IMR-90 (cell line): ENCODE measurements around the gene CAB39. TPM values are rescaled to one million over a fixed set of nuclear protein-coding genes. Genes with fewer than 3 reads are reported as not detected.
A peak's percentile ranks its signal among the peaks of the same experiment; 100 is the strongest.

Experiments
- ATAC-seq: fragments of 200-7000 bp; cut with Tn5 transposase; 2 replicates; pipeline ENCODE4 v1.9.1; 2020; ENCODE audit warnings: low read depth, mild to moderate bottlenecking, moderate library complexity
- BruUV-seq: library from RNA; stranded (reverse); fragments of 400-500 nt; replicated peaks from 2 replicates; lab custom pipeline; 2021; lab: Mats Ljungman, UMichigan
- CTCF ChIA-PET: fragments of 300-600 bp; formaldehyde crosslinking; extraction: SDS; loops from one replicate; lab custom pipeline; 2021; ENCODE audit warnings: antibody characterized with exemption; lab: Yijun Ruan, JAX
- POLR2A ChIA-PET: fragments of 300-600 bp; sonication (Branson Sonifier 250); formaldehyde crosslinking; loops from one replicate; lab custom pipeline; 2022; ENCODE audit warnings: antibody characterized with exemption; ENCODE audit not compliant: unreplicated experiment; lab: Charles Lee
- DNase-seq: peaks from one replicate; pipeline ENCODE4 v3.0.0; 2013
- H2AFZ ChIP-seq: replicated peaks from 2 replicates; pipeline ENCODE3; 2013; ENCODE audit warnings: low read length, mild to moderate bottlenecking; ENCODE audit not compliant: poor library complexity
- H2AK5ac ChIP-seq: 2 replicates; pipeline ENCODE4 v1.6.1; 2013; ENCODE audit warnings: low read depth, low read length, inconsistent platforms
- H2AK9ac ChIP-seq: replicated peaks from 2 replicates; pipeline ENCODE3; 2013; ENCODE audit warnings: mild to moderate bottlenecking, low read depth, low read length, moderate library complexity; ENCODE audit not compliant: poor library complexity
- H2BK120ac ChIP-seq: 2 replicates; pipeline ENCODE4 v1.6.1; 2013; ENCODE audit warnings: low read depth, low read length, inconsistent platforms
- H2BK15ac ChIP-seq: 3 replicates; pipeline ENCODE4 v1.6.1; 2013; ENCODE audit warnings: low read depth, low read length, inconsistent platforms
- H2BK20ac ChIP-seq: 2 replicates; pipeline ENCODE4 v1.6.1; 2013; ENCODE audit warnings: low read depth, mild to moderate bottlenecking, inconsistent platforms, low read length, moderate library complexity
- H2BK5ac ChIP-seq: 2 replicates; pipeline ENCODE4 v1.6.1; 2013; ENCODE audit warnings: mild to moderate bottlenecking, low read depth, low read length, inconsistent platforms; ENCODE audit not compliant: poor library complexity, severe bottlenecking
- H3K14ac ChIP-seq: replicated peaks from 2 replicates; pipeline ENCODE4 v1.6.1; 2013; ENCODE audit warnings: low read depth, low read length, inconsistent platforms
- H3K18ac ChIP-seq: 2 replicates; pipeline ENCODE4 v1.6.1; 2013; ENCODE audit warnings: low read depth, low read length, control low read depth
- H3K23ac ChIP-seq: 2 replicates; pipeline ENCODE4 v1.6.1; 2013; ENCODE audit warnings: low read depth, low read length, inconsistent platforms
- H3K27ac ChIP-seq: 2 replicates; pipeline ENCODE4 v1.5.1; 2013; ENCODE audit warnings: mild to moderate bottlenecking, control low read depth, low read length; ENCODE audit not compliant: insufficient read depth
- H3K27me3 ChIP-seq: 2 replicates; pipeline ENCODE4 v1.6.1; 2013; ENCODE audit warnings: low read length; ENCODE audit not compliant: control insufficient read depth, insufficient read depth
- H3K36me3 ChIP-seq: 2 replicates; pipeline ENCODE4 v1.6.1; 2013; ENCODE audit warnings: low read length, mixed read lengths; ENCODE audit not compliant: control insufficient read depth, insufficient read depth
- H3K4ac ChIP-seq: 2 replicates; pipeline ENCODE4 v1.6.1; 2013; ENCODE audit warnings: low read depth, low read length, inconsistent platforms
- H3K4me1 ChIP-seq: 2 replicates; pipeline ENCODE4 v1.6.1; 2013; ENCODE audit warnings: low read length, mixed read lengths; ENCODE audit not compliant: control insufficient read depth, insufficient read depth
- H3K4me2 ChIP-seq: 2 replicates; pipeline ENCODE4 v1.6.1; 2013; ENCODE audit warnings: low read depth, mild to moderate bottlenecking, control low read depth, low read length, moderate library complexity
- H3K4me3 ChIP-seq: 2 replicates; pipeline ENCODE4 v1.5.1; 2013; ENCODE audit warnings: low read depth, mild to moderate bottlenecking, control low read depth, low read length, moderate library complexity; ENCODE audit not compliant: insufficient read depth
- H3K56ac ChIP-seq: 2 replicates; pipeline ENCODE4 v1.6.1; 2013; ENCODE audit warnings: low read length, inconsistent platforms; ENCODE audit not compliant: insufficient read depth; ENCODE audit errors: extremely low read depth
- H3K79me1 ChIP-seq, 2 experiments: 2 replicates each; pipeline ENCODE4 v1.6.1; 2013; ENCODE audit warnings: low read length in 2 of 2, inconsistent platforms in 1 of 2, low read depth in 1 of 2
- H3K9ac ChIP-seq: 2 replicates; pipeline ENCODE4 v1.6.1; 2013; ENCODE audit warnings: low read depth, low read length, control low read depth
- H3K9me1 ChIP-seq: 2 replicates; pipeline ENCODE4 v1.6.1; 2013; ENCODE audit warnings: low read length, inconsistent platforms; ENCODE audit not compliant: insufficient read depth
- H3K9me3 ChIP-seq: 2 replicates; pipeline ENCODE4 v1.6.1; 2013; ENCODE audit warnings: low read length; ENCODE audit not compliant: control insufficient read depth, insufficient read depth
- H4K20me1 ChIP-seq: 2 replicates; pipeline ENCODE4 v1.6.1; 2013; ENCODE audit warnings: low read length, inconsistent platforms; ENCODE audit not compliant: insufficient read depth
- H4K5ac ChIP-seq: 2 replicates; pipeline ENCODE4 v1.6.1; 2013; ENCODE audit warnings: mild to moderate bottlenecking, low read depth, low read length, control low read depth
- H4K8ac ChIP-seq, 2 experiments: 2 replicates each; pipeline ENCODE4 v1.6.1; 2013; ENCODE audit warnings: low read depth in 2 of 2, low read length in 2 of 2, control low read depth in 1 of 2, inconsistent platforms in 1 of 2
- H4K91ac ChIP-seq: 2 replicates; pipeline ENCODE4 v1.6.1; 2013; ENCODE audit warnings: low read depth, low read length, inconsistent platforms; ENCODE audit not compliant: insufficient read depth
- BHLHE40 ChIP-seq: fragments of 150-350 bp; IDR thresholded peaks from 2 replicates; pipeline ENCODE4 v1.6.1; 2016; ENCODE audit warnings: mild to moderate bottlenecking, low read depth, low read length
- CHD1 ChIP-seq: IDR thresholded peaks from 2 replicates; pipeline ENCODE4 v1.6.1; 2012; ENCODE audit warnings: low read depth, low read length, improper control_type of control experiment
- FOS ChIP-seq: fragments of 150-350 bp; IDR thresholded peaks from 2 replicates; pipeline ENCODE4 v1.6.1; 2016; ENCODE audit warnings: low read depth, low read length
- MAFK ChIP-seq: IDR thresholded peaks from 2 replicates; pipeline ENCODE4 v1.6.1; 2012; ENCODE audit warnings: low read depth, low read length, improper control_type of control experiment
- MAZ ChIP-seq: IDR thresholded peaks from 2 replicates; pipeline ENCODE4 v1.6.1; 2012; ENCODE audit warnings: low read depth, mild to moderate bottlenecking, low read length, improper control_type of control experiment, moderate library complexity, borderline replicate concordance
- MXI1 ChIP-seq: IDR thresholded peaks from 2 replicates; pipeline ENCODE4 v1.6.1; 2012; ENCODE audit warnings: low read depth, mild to moderate bottlenecking, low read length, moderate library complexity, borderline replicate concordance
- RAD21 ChIP-seq: IDR thresholded peaks from 2 replicates; pipeline ENCODE4 v1.6.1; 2012; ENCODE audit warnings: low read length, improper control_type of control experiment
- RCOR1 ChIP-seq: IDR thresholded peaks from 2 replicates; pipeline ENCODE4 v1.6.1; 2012; ENCODE audit warnings: mild to moderate bottlenecking, low read length, improper control_type of control experiment; ENCODE audit not compliant: insufficient replicate concordance
- RFX5 ChIP-seq: IDR thresholded peaks from 2 replicates; pipeline ENCODE4 v1.8.0; 2012; ENCODE audit warnings: low read depth, mild to moderate bottlenecking, low read length, moderate library complexity
- SMC3 ChIP-seq: fragments of 150-350 bp; IDR thresholded peaks from 2 replicates; pipeline ENCODE4 v1.6.1; 2016; ENCODE audit warnings: low read depth, mild to moderate bottlenecking, antibody characterized with exemption, low read length, moderate library complexity
- WGBS, 2 experiments: methylation state at CpG; one replicate each; pipeline versions ENCODE4 v1.1.5 to v1.1.7; 2013; ENCODE audit warnings: missing lambda C conversion rate in 2 of 2; ENCODE audit not compliant: insufficient read length in 1 of 2; ENCODE audit errors: extremely low coverage in 2 of 2; 5-methylcytosine and 5-hydroxymethylcytosine counted together
- dilution Hi-C: fragments of 300-500 bp; cut with HindIII; formaldehyde crosslinking; loops from one replicate; pipeline ENCODE4 v1.14.3; 2018; ENCODE audit warnings: low sequenced_read_pairs; ENCODE audit not compliant: unreplicated experiment
- in situ Hi-C: fragments of 300-500 bp; cut with MboI; formaldehyde crosslinking; loops from 3 replicates; pipeline ENCODE4 v1.14.3; 2019; ENCODE audit warnings: low sequenced_read_pairs, inconsistent platforms, mixed read lengths
- intact Hi-C: fragments of 100-400 bp; cut with micrococcal nuclease; formaldehyde crosslinking; loops from 2 replicates; pipeline ENCODE4 v1.10.0; 2022
- polyA plus RNA-seq, 3 experiments: library from polyadenylated mRNA; depleted of rRNA; stranded (reverse); fragments of >200 nt; gene quantifications; 2 replicates each; pipeline ENCODE4 v1.2.3, GENCODE V29; 2012; ENCODE audit warnings: low replicate concordance in 1 of 3
- total RNA-seq: library from RNA; depleted of rRNA; stranded (reverse); fragments of >200 nt; gene quantifications from 2 replicates; pipeline ENCODE4 v1.2.3, GENCODE V29; 2012
- TF ChIP-seq, protein P1 (sequence below): fragments of 150-350 bp; IDR thresholded peaks from 2 replicates; pipeline ENCODE4 v1.6.1; 2016; ENCODE audit warnings: low read depth, mild to moderate bottlenecking, low read length, moderate library complexity, borderline replicate concordance
- TF ChIP-seq, protein P2 (sequence below): conservative IDR thresholded peaks from 2 replicates; pipeline ENCODE4 v1.5.1; 2012; ENCODE audit warnings: mild to moderate bottlenecking, low read depth, low read length, improper control_type of control experiment
- TF ChIP-seq, protein P3 (sequence below): fragments of 150-350 bp; IDR thresholded peaks from 2 replicates; pipeline ENCODE4 v1.6.1; 2017; ENCODE audit warnings: mild to moderate bottlenecking, antibody characterized with exemption, low read length, low read depth

CAB39 gene
- total and polyA plus RNA-seq, 2 of the 4 experiments (the other 2 are of a cell fraction): 38.2 to 71.7 TPM

DNA sequence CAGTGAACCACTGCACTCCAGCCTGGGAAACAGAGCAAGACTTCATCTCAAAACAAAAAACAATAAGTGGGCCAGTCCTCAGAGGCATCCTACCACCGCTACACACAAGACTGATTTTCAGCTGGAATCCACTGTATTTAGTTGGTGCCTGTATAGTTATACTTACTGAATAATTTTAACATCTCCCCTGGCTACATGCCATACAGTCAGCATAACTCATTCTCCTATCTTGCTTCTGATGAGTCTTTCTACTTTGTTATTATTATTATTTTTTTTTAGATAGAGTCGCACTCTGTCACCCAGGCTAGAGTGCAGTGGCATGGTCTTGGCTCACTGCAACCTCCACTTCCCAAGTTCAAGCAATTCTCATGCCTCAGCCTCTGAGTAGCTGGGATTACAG, 19.9 kb upstream of the CAB39 start:
- no peak overlapping the region for H3K23ac ChIP-seq
- H3K27ac ChIP-seq: no peak overlapping the region
- H4K8ac ChIP-seq: no peak overlapping the region
- H3K4me2 ChIP-seq: no peak overlapping the region
- H3K36me3 ChIP-seq: no peaks in the 10 kb centered on the region
- intact Hi-C loops (no loop called here), dilution Hi-C loops (no loop called here), in situ Hi-C loops (no loop called here)
- no peaks in the 10 kb centered on the region for H3K79me1 ChIP-seq
- DNase-seq (peak; percentile 73), ATAC-seq (no peak)
- TF ChIP-seq RCOR1 (no peak), BHLHE40 (no peak), CHD1 (no peak), MAZ (no peak), FOS (no peak), SMC3 (no peak), RAD21 (no peak), MXI1 (no peak), MAFK (no peak), RFX5 (no peak)
- TF ChIP-seq, protein P1, sequence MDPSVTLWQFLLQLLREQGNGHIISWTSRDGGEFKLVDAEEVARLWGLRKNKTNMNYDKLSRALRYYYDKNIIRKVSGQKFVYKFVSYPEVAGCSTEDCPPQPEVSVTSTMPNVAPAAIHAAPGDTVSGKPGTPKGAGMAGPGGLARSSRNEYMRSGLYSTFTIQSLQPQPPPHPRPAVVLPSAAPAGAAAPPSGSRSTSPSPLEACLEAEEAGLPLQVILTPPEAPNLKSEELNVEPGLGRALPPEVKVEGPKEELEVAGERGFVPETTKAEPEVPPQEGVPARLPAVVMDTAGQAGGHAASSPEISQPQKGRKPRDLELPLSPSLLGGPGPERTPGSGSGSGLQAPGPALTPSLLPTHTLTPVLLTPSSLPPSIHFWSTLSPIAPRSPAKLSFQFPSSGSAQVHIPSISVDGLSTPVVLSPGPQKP: no peak
- TF ChIP-seq, protein P2, sequence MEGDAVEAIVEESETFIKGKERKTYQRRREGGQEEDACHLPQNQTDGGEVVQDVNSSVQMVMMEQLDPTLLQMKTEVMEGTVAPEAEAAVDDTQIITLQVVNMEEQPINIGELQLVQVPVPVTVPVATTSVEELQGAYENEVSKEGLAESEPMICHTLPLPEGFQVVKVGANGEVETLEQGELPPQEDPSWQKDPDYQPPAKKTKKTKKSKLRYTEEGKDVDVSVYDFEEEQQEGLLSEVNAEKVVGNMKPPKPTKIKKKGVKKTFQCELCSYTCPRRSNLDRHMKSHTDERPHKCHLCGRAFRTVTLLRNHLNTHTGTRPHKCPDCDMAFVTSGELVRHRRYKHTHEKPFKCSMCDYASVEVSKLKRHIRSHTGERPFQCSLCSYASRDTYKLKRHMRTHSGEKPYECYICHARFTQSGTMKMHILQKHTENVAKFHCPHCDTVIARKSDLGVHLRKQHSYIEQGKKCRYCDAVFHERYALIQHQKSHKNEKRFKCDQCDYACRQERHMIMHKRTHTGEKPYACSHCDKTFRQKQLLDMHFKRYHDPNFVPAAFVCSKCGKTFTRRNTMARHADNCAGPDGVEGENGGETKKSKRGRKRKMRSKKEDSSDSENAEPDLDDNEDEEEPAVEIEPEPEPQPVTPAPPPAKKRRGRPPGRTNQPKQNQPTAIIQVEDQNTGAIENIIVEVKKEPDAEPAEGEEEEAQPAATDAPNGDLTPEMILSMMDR: no peak
- TF ChIP-seq, protein P3, sequence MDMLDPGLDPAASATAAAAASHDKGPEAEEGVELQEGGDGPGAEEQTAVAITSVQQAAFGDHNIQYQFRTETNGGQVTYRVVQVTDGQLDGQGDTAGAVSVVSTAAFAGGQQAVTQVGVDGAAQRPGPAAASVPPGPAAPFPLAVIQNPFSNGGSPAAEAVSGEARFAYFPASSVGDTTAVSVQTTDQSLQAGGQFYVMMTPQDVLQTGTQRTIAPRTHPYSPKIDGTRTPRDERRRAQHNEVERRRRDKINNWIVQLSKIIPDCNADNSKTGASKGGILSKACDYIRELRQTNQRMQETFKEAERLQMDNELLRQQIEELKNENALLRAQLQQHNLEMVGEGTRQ: no peak
- no peak overlapping the region for H3K4me3 ChIP-seq
- no peak overlapping the region for H4K5ac ChIP-seq
- H3K18ac ChIP-seq: no peak overlapping the region
- POLR2A ChIA-PET: no interaction called here
- H2BK15ac ChIP-seq: no peak overlapping the region
- no TSS peak for BruUV-seq
- H4K20me1 ChIP-seq: no peaks in the 10 kb centered on the region
- H3K9ac ChIP-seq: no peak overlapping the region
- H3K27me3 ChIP-seq: no peaks in the 10 kb centered on the region
- no peak overlapping the region for H2AK9ac ChIP-seq
- no CpG with 5 or more reads among the region's 2 CpGs for WGBS, 2 experiments
- no peak overlapping the region for H2BK5ac ChIP-seq
- peaks cover 14% of the 10 kb centered on the region for H3K9me1 ChIP-seq
- no peak overlapping the region for H2AK5ac ChIP-seq
- H2BK20ac ChIP-seq: no peak overlapping the region
- H3K14ac ChIP-seq: no peak overlapping the region
- CTCF ChIA-PET: no interaction called here
- peaks cover 6% of the 10 kb centered on the region for H3K4me1 ChIP-seq
- H2BK120ac ChIP-seq: no peak overlapping the region
- H4K91ac ChIP-seq: no peak overlapping the region
- H3K4ac ChIP-seq: no peak overlapping the region
- no peak overlapping the region for H2AFZ ChIP-seq
- no peak overlapping the region for H3K56ac ChIP-seq
- no peaks in the 10 kb centered on the region for H3K9me3 ChIP-seq
